Measurements from ENCODE around the gene NEO1.

- no peak for TF ChIP-seq CTCF (IDR thresholded peaks at IDR 0.05; ENCODE audit: insufficient read depth, low read length, poor library complexity, severe bottlenecking)
- TF ChIP-seq EZH2phosphoT487 (conservative IDR thresholded peaks at IDR 0.05; ENCODE audit: low read length): no peak
Observed at GRCh38 chr15:73010154-73011152, 41.8 kb upstream of the NEO1 start.
